ENCODE data around the gene AGL.

GRCh38 chr1:99825702-99826101, 24.5 kb upstream of the AGL start:
- TF ChIP-seq TAF1 (IDR thresholded peaks at IDR 0.05; ENCODE audit: low read depth, low read length) (no peak), POLR2A (IDR thresholded peaks at IDR 0.05; ENCODE audit: low read depth, low read length) (no peak), POLR2AphosphoS5 (IDR thresholded peaks at IDR 0.05; ENCODE audit: low read depth, low read length) (no peak)
